Measurements from ENCODE around the gene TUBA3D. TPM values are rescaled to one million over a fixed set of nuclear protein-coding genes. Genes with fewer than 3 reads are reported as not detected.

TUBA3D gene
- 0.07 to 0.43 TPM (median 0.29 TPM) in 4 of 5 replicates, not detected in the other for total RNA-seq (2022; extraction: Qiagen RNA extraction)

GRCh38 chr2:131475831-131476230 lies at the start of gene TUBA3D:
Gene TUBA3D, plus strand, starts transcription at chr2:131476119. Its CDS starts 81 bp downstream, at chr2:131476200.

GRCh38 chr2:131492015-131492417 lies 16.1 kb downstream of the TUBA3D start, which contains the start of gene MZT2A:
Gene MZT2A, minus strand, starts transcription at chr2:131492397. Its CDS starts 21 bp downstream, at chr2:131492376.

GRCh38 chr2:131527131-131528001 lies 51.4 kb downstream of the TUBA3D start, which contains the start of gene CCDC74A:
Gene CCDC74A, plus strand, starts transcription at chr2:131527888. Its CDS starts 83 bp downstream, at chr2:131527971.

Other genes with a start within 250 kb of the TUBA3D start
- gene RAB6D, start 112.0 kb upstream of the TUBA3D start, total RNA-seq (2022; extraction: Qiagen RNA extraction): 0.03 to 0.07 TPM in 2 of 5 replicates, not detected in the others
- gene MZT2A, start 16.3 kb downstream of the TUBA3D start, total RNA-seq (2022; extraction: Qiagen RNA extraction): 104 to 204 TPM (median 197 TPM) in 5 replicates
- gene CCDC74A, start 51.8 kb downstream of the TUBA3D start, total RNA-seq (2022; extraction: Qiagen RNA extraction): 12.7 to 19.2 TPM (median 15.0 TPM) in 5 replicates

All from A549 treated with CORT108297 at 1 μM for 4 hours (cell line).